GM13977 (cell line): ENCODE results near the gene IGF2R.

Experiments used
- DNase-seq: peaks from one replicate; pipeline ENCODE4 v3.0.0; 2012; ENCODE audit warnings: low spot score
- in situ Hi-C: fragments of 300-500 bp; cut with MboI; formaldehyde crosslinking; loops from one replicate; pipeline ENCODE4 v1.12.0; 2022; ENCODE audit warnings: low sequenced_read_pairs, low pct_unique_long_range_greater_than_20kb, mixed read lengths, inconsistent platforms; ENCODE audit not compliant: unreplicated experiment
- TF ChIP-seq, protein P1 (sequence below): IDR thresholded peaks from 2 replicates; pipeline ENCODE4 v1.5.1; 2012; ENCODE audit warnings: mild to moderate bottlenecking, control low read depth; ENCODE audit not compliant: insufficient read depth; ENCODE audit errors: extremely low read depth, missing control alignments

IGF2R gene

DNA sequence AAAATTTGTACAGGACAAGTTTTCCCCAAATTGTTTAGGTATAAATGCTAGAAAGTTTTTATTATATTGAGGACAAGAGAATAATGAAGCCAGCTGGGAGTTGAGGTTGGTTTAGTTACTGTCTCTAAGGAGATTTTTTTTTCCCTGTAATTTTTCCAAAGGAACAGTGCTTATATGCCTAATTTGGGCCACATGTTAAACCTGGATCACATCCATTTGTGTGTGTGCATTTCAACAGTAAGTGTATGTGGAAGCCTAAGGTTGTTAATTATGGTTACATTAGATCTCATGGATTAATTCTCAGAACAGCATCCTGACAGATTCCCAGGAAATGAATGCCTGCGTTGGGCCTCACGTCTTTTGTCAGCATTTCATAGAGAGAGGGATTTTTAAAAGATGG is 4.5 kb downstream of the IGF2R start:
- DNase-seq = no peak
- TF ChIP-seq, protein P1, sequence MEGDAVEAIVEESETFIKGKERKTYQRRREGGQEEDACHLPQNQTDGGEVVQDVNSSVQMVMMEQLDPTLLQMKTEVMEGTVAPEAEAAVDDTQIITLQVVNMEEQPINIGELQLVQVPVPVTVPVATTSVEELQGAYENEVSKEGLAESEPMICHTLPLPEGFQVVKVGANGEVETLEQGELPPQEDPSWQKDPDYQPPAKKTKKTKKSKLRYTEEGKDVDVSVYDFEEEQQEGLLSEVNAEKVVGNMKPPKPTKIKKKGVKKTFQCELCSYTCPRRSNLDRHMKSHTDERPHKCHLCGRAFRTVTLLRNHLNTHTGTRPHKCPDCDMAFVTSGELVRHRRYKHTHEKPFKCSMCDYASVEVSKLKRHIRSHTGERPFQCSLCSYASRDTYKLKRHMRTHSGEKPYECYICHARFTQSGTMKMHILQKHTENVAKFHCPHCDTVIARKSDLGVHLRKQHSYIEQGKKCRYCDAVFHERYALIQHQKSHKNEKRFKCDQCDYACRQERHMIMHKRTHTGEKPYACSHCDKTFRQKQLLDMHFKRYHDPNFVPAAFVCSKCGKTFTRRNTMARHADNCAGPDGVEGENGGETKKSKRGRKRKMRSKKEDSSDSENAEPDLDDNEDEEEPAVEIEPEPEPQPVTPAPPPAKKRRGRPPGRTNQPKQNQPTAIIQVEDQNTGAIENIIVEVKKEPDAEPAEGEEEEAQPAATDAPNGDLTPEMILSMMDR = no peak
- in situ Hi-C loops = no loop called here

DNA sequence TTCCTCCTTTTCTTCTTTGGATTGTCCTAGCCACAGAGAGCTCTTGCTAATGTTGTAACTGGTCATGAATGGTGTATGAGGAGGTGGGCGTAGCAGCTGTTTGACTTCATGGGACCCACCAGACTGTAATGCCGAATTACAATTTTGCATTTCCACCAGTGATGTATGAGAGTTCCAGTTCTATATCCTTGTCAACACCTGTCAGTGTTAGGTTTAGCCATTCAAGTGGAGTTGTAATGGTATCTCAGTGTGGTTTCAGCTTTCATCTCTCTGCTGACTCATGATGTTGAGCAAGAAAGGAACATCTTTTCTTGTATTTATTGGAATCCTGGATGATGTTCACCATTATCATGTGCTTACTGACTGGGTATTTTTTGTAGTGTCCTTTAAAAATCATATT is 5.1 kb downstream of the IGF2R start:
- DNase-seq = peak; percentile 34
- in situ Hi-C loops = no loop called here
- TF ChIP-seq, protein P1 = no peak

DNA sequence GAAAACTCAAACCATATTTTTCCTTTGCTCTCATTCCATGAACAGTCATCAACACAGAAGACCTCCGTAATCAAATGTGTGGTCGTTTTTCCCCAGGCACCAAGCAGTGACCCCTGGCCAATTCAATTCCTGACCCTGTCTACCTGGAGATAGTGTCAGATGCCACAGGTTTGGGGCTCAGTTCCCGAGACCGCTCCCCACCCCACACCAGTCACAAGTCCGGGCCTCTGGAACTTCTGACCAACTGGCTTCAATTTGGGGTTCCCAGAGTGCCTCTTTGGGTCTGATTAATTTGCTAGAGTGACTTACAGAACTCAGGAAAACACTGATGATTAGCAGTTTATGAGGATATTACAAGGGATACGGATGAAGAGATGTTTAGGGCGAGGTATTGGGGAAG is 6.0 kb downstream of the IGF2R start:
- in situ Hi-C loops = no loop called here
- DNase-seq = no peak
- TF ChIP-seq, protein P1 = no peak

DNA sequence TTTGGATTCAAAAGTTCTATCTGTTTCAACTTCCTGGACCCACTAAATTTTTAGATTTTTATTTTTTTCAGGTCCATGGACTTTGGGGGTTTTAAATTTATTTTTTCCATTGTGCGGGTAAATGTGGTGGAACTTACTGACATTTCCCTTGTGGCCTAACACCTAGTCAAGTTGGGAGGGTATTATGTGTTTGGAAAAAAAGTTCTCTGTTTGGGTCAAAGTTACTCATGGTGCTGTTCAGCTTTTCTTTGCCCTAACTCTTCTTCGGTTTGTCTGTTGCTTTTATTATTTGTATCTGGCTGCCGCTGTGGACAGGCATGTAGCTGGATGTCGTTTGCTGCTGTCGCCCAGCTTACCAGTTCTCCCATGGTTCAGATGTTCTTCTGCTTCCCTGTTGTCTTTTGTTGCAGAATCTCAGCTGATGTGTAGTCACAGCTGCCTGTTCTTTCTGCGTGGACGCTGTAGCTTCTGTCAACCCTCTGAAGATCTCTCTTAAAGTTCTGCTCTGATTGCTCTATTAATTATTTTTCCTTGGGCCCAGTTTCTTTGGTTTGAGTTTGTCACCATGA is 7.9 kb downstream of the IGF2R start:
- TF ChIP-seq, protein P1 = no peak
- in situ Hi-C loops = no loop called here
- no peak for DNase-seq

DNA sequence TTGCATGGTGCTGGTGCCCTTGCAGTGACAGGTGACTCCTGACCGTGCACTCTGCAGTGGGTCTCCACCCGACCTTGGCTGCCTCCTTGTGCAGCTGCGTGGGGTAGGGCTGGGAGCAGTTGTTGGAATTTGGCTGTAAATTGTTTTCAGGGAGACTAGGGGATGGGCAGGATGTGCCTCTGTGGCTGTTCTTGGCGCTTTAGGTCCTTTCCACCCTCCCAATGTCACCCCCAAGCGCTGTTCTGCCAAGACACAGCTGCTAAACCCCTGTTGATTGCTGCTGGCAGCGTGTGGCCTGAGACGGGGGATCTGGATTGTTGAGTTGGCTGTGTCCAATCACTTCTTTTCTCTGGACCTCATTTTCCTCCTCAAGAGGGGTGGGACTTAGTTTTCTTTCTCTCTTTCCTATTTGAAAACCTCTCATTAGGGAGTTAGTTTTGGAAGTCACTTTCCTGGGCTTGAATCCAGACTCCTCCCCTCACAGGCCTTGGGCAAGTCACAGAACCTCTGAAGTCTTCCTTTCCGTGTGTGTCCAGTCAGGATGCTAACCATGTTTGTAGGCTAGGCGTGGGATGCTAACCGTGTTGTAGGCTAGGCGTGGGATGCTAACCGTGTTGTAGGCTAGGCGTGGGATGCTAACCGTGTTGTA is 8.5 kb downstream of the IGF2R start:
- in situ Hi-C loops = no loop called here
- TF ChIP-seq, protein P1 = no peak
- DNase-seq = no peak

DNA sequence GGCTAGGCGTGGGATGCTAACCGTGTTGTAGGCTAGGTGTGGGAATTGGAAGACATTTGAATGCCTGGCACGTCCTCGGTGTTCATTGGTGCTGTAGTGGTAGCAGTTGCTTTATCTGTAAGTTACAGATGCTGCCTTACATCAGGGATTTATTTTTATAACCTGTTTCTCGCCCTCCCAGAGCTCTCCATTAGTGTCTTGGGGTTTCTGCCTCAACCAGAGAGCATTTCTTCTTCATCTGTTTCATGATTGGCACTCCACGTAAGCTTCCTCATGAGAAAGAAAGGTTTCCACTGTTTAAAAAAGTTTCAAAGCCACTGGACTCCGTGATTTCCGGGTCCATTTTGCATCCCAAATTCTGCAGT is 9.0 kb downstream of the IGF2R start:
- no peak for DNase-seq
- TF ChIP-seq, protein P1 = no peak
- in situ Hi-C loops = no loop called here
